CD14-positive monocyte (primary cell): Measurements from ENCODE around the gene PCBP3. TPM values are rescaled to one million over a fixed set of nuclear protein-coding genes. Genes with fewer than 3 reads are reported as not detected.

Source experiments
- DNase-seq, 3 donors: peaks; one replicate each; pipeline ENCODE4 v3.0.0-alpha.2; 2011 to 2022
- H2AFZ ChIP-seq: 2 replicates; pipeline ENCODE4 v1.6.0; 2012; ENCODE audit warnings: mild to moderate bottlenecking, low read depth, low read length, inconsistent platforms; ENCODE audit not compliant: insufficient read depth, poor library complexity, severe bottlenecking
- H3K27ac ChIP-seq, 2 donors: 1 replicate in 1 of 2; 2 replicates in 1 of 2; pipeline ENCODE4 v1.5.1; 2012 to 2013; ENCODE audit warnings: low read length in 2 of 2, control low read depth in 1 of 2, inconsistent platforms in 1 of 2, low read depth in 1 of 2, mild to moderate bottlenecking in 1 of 2
- H3K27me3 ChIP-seq, 2 donors: one replicate each; pipeline versions ENCODE4 v1.6.0 to v1.6.1; 2011 to 2013; ENCODE audit warnings: low read length in 2 of 2; ENCODE audit not compliant: control insufficient read depth in 2 of 2, insufficient read depth in 2 of 2
- H3K36me3 ChIP-seq, 2 donors: replicated peaks in 1 of 2; 1 replicate in 1 of 2; 2 replicates in 1 of 2; pipeline versions ENCODE4 v1.5.1 to v1.6.1; 2012 to 2013; ENCODE audit warnings: low read length in 2 of 2, control low read depth in 1 of 2, inconsistent platforms in 1 of 2, mild to moderate bottlenecking in 1 of 2; ENCODE audit not compliant: insufficient read depth in 2 of 2, control insufficient read depth in 1 of 2
- H3K4me1 ChIP-seq, 2 donors: 1 replicate in 1 of 2; 2 replicates in 1 of 2; pipeline versions ENCODE4 v1.5.1 to v1.6.1; 2012 to 2013; ENCODE audit warnings: low read length in 2 of 2, control low read depth in 1 of 2, inconsistent platforms in 1 of 2, mild to moderate bottlenecking in 1 of 2, moderate library complexity in 1 of 2; ENCODE audit not compliant: insufficient read depth in 2 of 2, control insufficient read depth in 1 of 2
- H3K4me2 ChIP-seq: replicated peaks from 2 replicates; pipeline ENCODE3; 2012; ENCODE audit warnings: low read length, moderate library complexity, mild to moderate bottlenecking; ENCODE audit not compliant: poor library complexity, severe bottlenecking; ENCODE audit errors: extremely low read depth
- H3K4me3 ChIP-seq, 3 experiments: fragments of 200-600 bp in 1 of 3; sonication (generic) in 1 of 3; replicated peaks in 1 of 3; 1 replicate in 2 of 3; 2 replicates in 1 of 3; pipeline ENCODE4 v1.5.1; 2011 to 2013; ENCODE audit warnings: low read length in 3 of 3, mild to moderate bottlenecking in 3 of 3, control low read depth in 2 of 3, low read depth in 2 of 3, inconsistent platforms in 1 of 3, moderate library complexity in 1 of 3
- H3K79me2 ChIP-seq: 2 replicates; pipeline ENCODE4 v1.6.0; 2012; ENCODE audit warnings: mild to moderate bottlenecking, control low read depth, inconsistent platforms, low read length, moderate library complexity; ENCODE audit not compliant: insufficient read depth
- H3K9ac ChIP-seq: 2 replicates; pipeline ENCODE4 v1.6.0; 2017; ENCODE audit warnings: low read length, mild to moderate bottlenecking; ENCODE audit not compliant: insufficient read depth, poor library complexity, severe bottlenecking
- H3K9me3 ChIP-seq, 2 donors: replicated peaks in 1 of 2; 1 replicate in 1 of 2; 2 replicates in 1 of 2; pipeline versions ENCODE4 v1.5.1 to v1.6.1; 2012 to 2013; ENCODE audit warnings: low read length in 2 of 2, control low read depth in 1 of 2; ENCODE audit not compliant: control insufficient read depth in 1 of 2, insufficient read depth in 1 of 2
- H4K20me1 ChIP-seq: 2 replicates; pipeline ENCODE4 v1.6.0; 2012; ENCODE audit warnings: mild to moderate bottlenecking, low read length, control low read depth, moderate library complexity; ENCODE audit not compliant: insufficient read depth
- H3K27ac Mint-ChIP-seq, 7 donors: one replicate each; pipeline ENCODE4 v1.8.0; 2020; ENCODE audit warnings: mild to moderate bottlenecking in 7 of 7, mixed read lengths in 7 of 7, moderate library complexity in 6 of 7, inconsistent platforms in 2 of 7
- H3K27me3 Mint-ChIP-seq, 3 donors: one replicate each; pipeline ENCODE4 v1.8.0; 2021 to 2022; ENCODE audit warnings: low read depth in 3 of 3, mild to moderate bottlenecking in 3 of 3, mixed read lengths in 3 of 3, moderate library complexity in 3 of 3, inconsistent platforms in 1 of 3
- H3K36me3 Mint-ChIP-seq, 2 donors: one replicate each; pipeline ENCODE4 v1.8.0; 2020; ENCODE audit warnings: mixed read lengths in 2 of 2, inconsistent platforms in 1 of 2, mild to moderate bottlenecking in 1 of 2
- H3K4me1 Mint-ChIP-seq: one replicate; pipeline ENCODE4 v1.8.0; 2020; ENCODE audit warnings: mild to moderate bottlenecking, mixed read lengths
- H3K4me3 Mint-ChIP-seq, 2 donors: one replicate each; pipeline ENCODE4 v1.8.0; 2020; ENCODE audit warnings: mild to moderate bottlenecking in 2 of 2, mixed read lengths in 2 of 2, moderate library complexity in 1 of 2
- H3K9me3 Mint-ChIP-seq, 7 donors: one replicate each; pipeline ENCODE4 v1.8.0; 2020 to 2022; ENCODE audit warnings: mixed read lengths in 7 of 7, mild to moderate bottlenecking in 6 of 7, moderate library complexity in 6 of 7, inconsistent platforms in 2 of 7
- WGBS: methylation state at CpG from one replicate; pipeline ENCODE4 v1.1.5; 2013; ENCODE audit warnings: missing lambda C conversion rate; ENCODE audit not compliant: insufficient coverage; 5-methylcytosine and 5-hydroxymethylcytosine counted together
- intact Hi-C, 2 donors: fragments of 100-400 bp; cut with micrococcal nuclease; formaldehyde crosslinking; loops; one replicate each; pipeline versions ENCODE4 v1.15.0 to v1.15.1; 2023
- polyA plus RNA-seq, 3 donors: library from polyadenylated mRNA; depleted of rRNA in 1 of 3; unstranded in 2 of 3; stranded (reverse) in 1 of 3; fragments of 300-500 nt in 2 of 3; fragments of >200 nt in 1 of 3; fragmentation: Illumina TruSeq in 2 of 3; gene quantifications; 1 replicate in 2 of 3; 2 replicates in 1 of 3; pipeline ENCODE4 v1.2.3, GENCODE V29; 2012 to 2021
- TF ChIP-seq, protein P1 (sequence below): fragments of 200-600 bp; IDR thresholded peaks from one replicate; pipeline ENCODE4 v1.8.0; 2022; ENCODE audit warnings: antibody characterized with exemption, mild to moderate bottlenecking

Gene PCBP3
- polyA plus RNA-seq, 3 donors = 0.34 to 0.49 TPM; not detected in 1

DNA sequence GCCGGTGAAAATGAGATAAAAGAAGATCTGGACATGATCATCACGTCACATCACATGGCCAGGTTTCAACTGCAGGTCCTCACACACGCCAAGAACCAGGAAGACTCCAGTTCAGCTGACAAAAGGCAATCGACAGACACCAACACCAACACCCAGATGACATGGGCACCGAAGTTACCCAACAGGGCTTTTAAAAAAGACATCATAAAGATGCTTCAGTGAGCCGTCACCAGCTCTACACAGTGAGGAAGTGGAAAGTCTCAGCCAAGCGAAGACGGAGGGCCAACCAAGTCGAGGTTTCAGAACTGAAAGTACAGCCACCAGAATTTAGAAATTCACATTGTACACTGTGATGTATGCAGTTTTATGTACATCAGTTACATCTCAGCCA is 183.8 kb downstream of the PCBP3 start:
- no peaks in the 10 kb centered on the region for H4K20me1 ChIP-seq
- Mint-ChIP-seq H3K9me3 (peaks cover 9 to 22% (median 14%) of the 10 kb centered on the region in 7 donors), H3K27ac (peak overlapping the region in 1 of 7 donors; percentile 74), H3K4me3 (peak overlapping the region in 1 of 2 donors; percentile 3), H3K4me1 (peaks cover 10% of the 10 kb centered on the region), H3K36me3 (no peaks in the 10 kb centered on the region), H3K27me3 (no peaks in the 10 kb centered on the region)
- WGBS = 81% methylated on average over 3 of the region's 9 CpGs
- no peaks in the 10 kb centered on the region for H3K79me2 ChIP-seq
- no peak overlapping the region for H3K4me3 ChIP-seq
- no peak overlapping the region for H3K9ac ChIP-seq
- H3K4me2 ChIP-seq = no peak overlapping the region
- no peaks in the 10 kb centered on the region for H3K36me3 ChIP-seq
- H3K4me1 ChIP-seq = no peaks in the 10 kb centered on the region
- TF ChIP-seq, protein P1, sequence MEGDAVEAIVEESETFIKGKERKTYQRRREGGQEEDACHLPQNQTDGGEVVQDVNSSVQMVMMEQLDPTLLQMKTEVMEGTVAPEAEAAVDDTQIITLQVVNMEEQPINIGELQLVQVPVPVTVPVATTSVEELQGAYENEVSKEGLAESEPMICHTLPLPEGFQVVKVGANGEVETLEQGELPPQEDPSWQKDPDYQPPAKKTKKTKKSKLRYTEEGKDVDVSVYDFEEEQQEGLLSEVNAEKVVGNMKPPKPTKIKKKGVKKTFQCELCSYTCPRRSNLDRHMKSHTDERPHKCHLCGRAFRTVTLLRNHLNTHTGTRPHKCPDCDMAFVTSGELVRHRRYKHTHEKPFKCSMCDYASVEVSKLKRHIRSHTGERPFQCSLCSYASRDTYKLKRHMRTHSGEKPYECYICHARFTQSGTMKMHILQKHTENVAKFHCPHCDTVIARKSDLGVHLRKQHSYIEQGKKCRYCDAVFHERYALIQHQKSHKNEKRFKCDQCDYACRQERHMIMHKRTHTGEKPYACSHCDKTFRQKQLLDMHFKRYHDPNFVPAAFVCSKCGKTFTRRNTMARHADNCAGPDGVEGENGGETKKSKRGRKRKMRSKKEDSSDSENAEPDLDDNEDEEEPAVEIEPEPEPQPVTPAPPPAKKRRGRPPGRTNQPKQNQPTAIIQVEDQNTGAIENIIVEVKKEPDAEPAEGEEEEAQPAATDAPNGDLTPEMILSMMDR = no peak
- H3K27me3 ChIP-seq = no peaks in the 10 kb centered on the region
- peak in 1 of 3 donors; percentile 8 for DNase-seq
- intact Hi-C loops = no loop called here
- H3K9me3 ChIP-seq = peaks cover 9 to 19% of the 10 kb centered on the region in 2 donors
- peak overlapping the region; percentile 3 for H2AFZ ChIP-seq
- no peak overlapping the region for H3K27ac ChIP-seq

DNA sequence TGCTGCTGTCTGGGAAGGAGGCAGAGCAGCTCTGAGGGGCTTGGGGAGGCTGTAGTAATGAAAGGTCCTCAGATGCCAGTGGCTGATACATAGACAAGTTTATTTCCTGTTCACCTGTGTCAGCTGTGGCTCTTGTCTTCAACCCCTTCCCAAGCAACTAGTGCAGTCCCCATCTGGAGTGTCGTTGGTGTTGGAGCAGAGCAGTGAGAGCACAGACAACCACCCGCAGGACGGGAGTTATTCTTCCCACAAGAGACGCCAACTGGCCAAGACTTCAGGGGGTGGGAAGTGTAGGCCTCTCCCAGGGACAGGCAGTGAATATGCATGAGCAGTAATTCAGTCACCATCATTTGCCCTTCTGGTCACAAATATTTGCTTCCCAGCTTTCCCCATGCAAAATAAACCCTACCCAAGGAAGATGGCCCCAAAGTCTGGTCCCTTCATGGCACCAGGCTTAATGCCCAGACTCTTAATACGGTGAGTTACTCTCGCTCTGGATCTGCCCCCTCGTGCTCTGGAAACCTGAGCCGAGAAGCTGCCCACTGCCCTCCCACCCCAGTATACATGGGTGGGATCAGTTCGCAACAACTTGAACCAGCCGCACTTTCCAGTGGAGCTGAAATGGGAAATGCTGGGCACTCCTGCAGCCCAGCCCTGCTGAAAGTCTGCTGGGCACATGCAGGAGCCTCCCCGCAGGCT is 184.5 kb downstream of the PCBP3 start:
- H3K27me3 Mint-ChIP-seq = no peaks in the 10 kb centered on the region
- Histone ChIP-seq H3K4me3 (no peak overlapping the region), H3K27ac (no peak overlapping the region), H4K20me1 (no peaks in the 10 kb centered on the region), H2AFZ (peak overlapping the region; percentile 3), H3K9ac (no peak overlapping the region), H3K4me2 (no peak overlapping the region), H3K9me3 (peaks cover 16 to 26% of the 10 kb centered on the region in 2 donors), H3K79me2 (no peaks in the 10 kb centered on the region), H3K27me3 (no peaks in the 10 kb centered on the region), H3K36me3 (no peaks in the 10 kb centered on the region), H3K4me1 (no peaks in the 10 kb centered on the region)
- intact Hi-C loops = no loop called here
- peaks cover 10% of the 10 kb centered on the region for H3K4me1 Mint-ChIP-seq
- TF ChIP-seq, protein P1 = no peak
- 95% methylated on average over 5 of the region's 11 CpGs for WGBS
- H3K27ac Mint-ChIP-seq = peak overlapping the region in 1 of 7 donors; percentile 74
- DNase-seq = no peak
- H3K36me3 Mint-ChIP-seq = peaks cover 0 to 5% of the 10 kb centered on the region in 2 donors
- H3K4me3 Mint-ChIP-seq = no peak overlapping the region
- H3K9me3 Mint-ChIP-seq = peaks cover 17 to 29% (median 21%) of the 10 kb centered on the region in 7 donors
